Glomerular visceral epithelial cell (primary cell): ENCODE measurements around the gene KRTAP24-1.

Experiments
- DNase-seq: peaks from one replicate; pipeline ENCODE4 v3.0.0-alpha.2; 2016; ENCODE audit errors: extremely low spot score

The KRTAP24-1 gene

DNA sequence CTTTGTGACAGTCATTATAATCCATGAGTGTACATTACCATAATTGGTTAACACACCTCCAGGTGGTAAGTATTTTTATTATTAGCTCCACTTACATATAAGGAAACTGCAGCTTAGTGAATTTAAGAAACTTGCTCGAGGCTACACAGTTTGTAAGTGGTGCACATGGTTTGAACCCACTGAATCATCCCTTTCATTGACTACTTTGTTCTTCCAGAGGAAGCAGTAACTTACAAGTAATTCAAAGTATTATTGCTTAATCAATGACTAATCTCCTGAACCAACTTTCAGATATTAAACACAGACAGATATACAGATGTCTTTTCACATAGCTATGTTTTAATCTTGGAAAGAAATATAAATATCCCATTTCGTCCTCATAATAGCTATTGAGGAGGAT is 48.1 kb downstream of the KRTAP24-1 start:
- no peak for DNase-seq

DNA sequence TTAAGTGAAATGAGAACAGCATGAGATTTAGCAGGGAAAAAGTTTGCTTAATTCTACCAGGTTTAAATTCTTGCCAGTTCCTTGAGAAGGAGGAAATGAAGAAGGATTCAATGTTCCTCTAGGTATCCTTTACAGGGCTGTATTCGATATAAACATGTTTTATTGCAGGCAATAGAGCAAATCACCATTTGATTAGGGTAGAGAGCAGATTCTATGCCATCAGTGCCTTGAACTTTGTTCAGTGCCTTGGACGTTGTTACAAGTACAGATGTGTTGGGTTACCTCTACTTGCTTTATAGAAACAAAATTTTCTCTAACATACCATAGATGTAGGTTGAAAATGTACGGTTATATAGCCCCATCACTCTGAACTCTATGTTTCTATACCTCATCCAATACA is 48.7 kb downstream of the KRTAP24-1 start:
- no peak for DNase-seq

DNA sequence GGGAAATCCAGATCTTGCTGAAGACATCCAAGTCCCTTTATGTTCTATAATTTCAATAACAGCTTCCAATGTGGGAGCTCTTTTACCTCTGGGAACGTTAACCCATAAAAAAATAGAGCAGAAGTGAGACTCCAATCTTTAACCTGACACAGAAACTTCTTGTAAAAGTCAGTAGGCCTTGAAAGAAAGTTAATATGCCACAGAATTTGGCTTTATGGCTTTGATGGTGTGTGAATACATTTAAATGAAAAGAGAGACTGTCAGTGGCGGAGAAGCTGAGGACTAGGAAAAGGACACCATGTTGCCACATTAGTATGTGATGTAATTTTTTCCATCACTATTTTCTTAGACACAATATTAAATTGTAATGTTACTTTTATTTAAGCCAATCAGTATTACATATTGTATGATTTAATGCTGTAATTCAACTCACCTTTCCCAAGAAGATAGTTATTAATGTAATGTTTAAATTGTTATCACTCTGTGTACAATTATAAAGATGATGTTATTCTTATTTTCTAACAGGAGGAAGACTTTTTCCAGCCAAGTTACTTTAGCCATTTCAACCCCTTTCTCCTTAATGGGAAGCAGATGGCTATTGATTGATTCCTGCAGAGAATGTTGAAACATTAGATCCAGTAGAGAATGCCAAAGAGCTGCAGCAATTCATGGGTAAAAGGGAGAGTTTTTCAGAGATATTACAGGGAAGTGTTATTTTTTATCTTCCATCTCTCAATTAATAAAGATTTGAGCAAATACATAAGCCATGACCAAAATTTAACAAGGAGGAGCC is 49.3 kb downstream of the KRTAP24-1 start:
- DNase-seq, result no peak

DNA sequence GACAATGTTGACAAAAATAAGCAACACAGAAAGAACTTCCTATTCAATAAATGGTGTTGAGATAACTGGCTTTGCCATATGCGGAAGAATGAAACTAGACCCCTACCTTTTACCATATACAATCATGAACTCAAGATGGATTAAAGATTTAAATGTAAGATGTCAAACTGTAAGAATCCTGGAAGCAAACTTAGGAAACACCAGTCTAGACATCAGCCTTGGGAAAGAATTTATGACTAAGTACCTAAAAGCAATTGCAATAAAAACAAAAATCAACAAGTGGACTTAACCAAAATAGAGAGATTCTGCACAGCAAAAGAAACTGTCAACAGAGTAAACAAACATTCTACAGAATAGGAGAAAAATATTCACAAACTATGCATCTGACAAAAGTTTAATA is 50.7 kb downstream of the KRTAP24-1 start:
- no peak for DNase-seq
